Uterus (tissue), 4 donors: Measurements from ENCODE around the gene OR2B2. TPM values are rescaled to one million over a fixed set of nuclear protein-coding genes. Genes with fewer than 3 reads are reported as not detected.
A peak's percentile ranks its signal among the peaks of the same experiment; 100 is the strongest.

Source experiments
- DNase-seq, 2 donors: peaks; one replicate each; pipeline ENCODE4 v3.0.0-alpha.2; 2019 to 2020
- H3K27ac ChIP-seq, 2 donors: fragments of 200-600 bp; sonication (generic); 1 replicate in 1 of 2; 2 replicates in 1 of 2; pipeline ENCODE4 v1.5.1; 2016 to 2018
- H3K27me3 ChIP-seq, 2 donors: fragments of 200-600 bp; sonication (generic); one replicate each; pipeline ENCODE4 v1.5.1; 2018 to 2019; ENCODE audit warnings: control low read depth in 1 of 2
- H3K36me3 ChIP-seq, 2 donors: fragments of 200-600 bp; sonication (generic); one replicate each; pipeline ENCODE4 v1.5.1; 2019; ENCODE audit warnings: control low read depth in 1 of 2
- H3K4me1 ChIP-seq, 2 donors: fragments of 200-600 bp; sonication (generic); one replicate each; pipeline ENCODE4 v1.5.1; 2018 to 2019; ENCODE audit warnings: control low read depth in 1 of 2
- H3K4me3 ChIP-seq, 2 donors: fragments of 200-600 bp; sonication (generic); 1 replicate in 1 of 2; 2 replicates in 1 of 2; pipeline ENCODE4 v1.5.1; 2018 to 2019; ENCODE audit warnings: mild to moderate bottlenecking in 1 of 2
- H3K9me3 ChIP-seq, 2 donors: fragments of 200-600 bp; sonication (generic); one replicate each; pipeline ENCODE4 v1.5.1; 2019; ENCODE audit warnings: control low read depth in 1 of 2
- CTCF ChIP-seq, 4 experiments: fragments of 200-600 bp in 2 of 4; fragments of 450-650 bp in 2 of 4; sonication (generic) in 2 of 4; IDR thresholded peaks; one replicate each; pipeline ENCODE4 v1.5.1; 2016 to 2019; ENCODE audit warnings: antibody characterized with exemption in 4 of 4, mild to moderate bottlenecking in 2 of 4, moderate library complexity in 1 of 4
- POLR2A ChIP-seq, 2 donors: fragments of 450-650 bp; IDR thresholded peaks; one replicate each; pipeline ENCODE4 v1.6.1; 2016; ENCODE audit warnings: antibody characterized with exemption in 2 of 2, mild to moderate bottlenecking in 1 of 2, moderate library complexity in 1 of 2
- intact Hi-C: fragments of 100-400 bp; cut with DNase I; formaldehyde crosslinking; loops from one replicate; pipeline ENCODE4 v1.15.1; 2023; ENCODE audit warnings: low total_unique reads
- total RNA-seq, 4 donors: library from RNA; depleted of rRNA in 3 of 4; stranded (reverse); fragments of >200 nt in 3 of 4; gene quantifications; one replicate each; pipeline versions ENCODE4 v1.1.0 to v1.2.4, GENCODE V29; 2014 to 2023
- donor health status: DM: yes; HTN: yes; CAD: no.

The OR2B2 gene
- total RNA-seq, 4 donors from 2014 or later = not detected

- DNase-seq = no peak
- H3K9me3 ChIP-seq = no peaks in the 10 kb centered on the region
- no peaks in the 10 kb centered on the region for H3K36me3 ChIP-seq
- H3K27ac ChIP-seq = no peak overlapping the region
- peaks cover 0 to 5% of the 10 kb centered on the region in 2 donors for H3K4me1 ChIP-seq
- no peak for TF ChIP-seq POLR2A (IDR thresholded peaks at IDR 0.05)
- TF ChIP-seq CTCF (IDR thresholded peaks at IDR 0.05) = no peak
- peaks cover 9 to 17% of the 10 kb centered on the region in 2 donors for H3K27me3 ChIP-seq
- no peak overlapping the region for H3K4me3 ChIP-seq
- intact Hi-C loops = loop anchor here (10.0 kb wide), 1 partner anchor 122 kb away; no protein-coding TSS in a partner anchor
Observed at GRCh38 chr6:27896398-27896796, 15.8 kb downstream of the OR2B2 start.

- peaks cover 14 to 30% of the 10 kb centered on the region in 2 donors for H3K27me3 ChIP-seq
- peak overlapping the region; percentile 67 to 68 for H3K4me3 ChIP-seq
- peaks cover 0 to 5% of the 10 kb centered on the region in 2 donors for H3K4me1 ChIP-seq
- H3K36me3 ChIP-seq = no peaks in the 10 kb centered on the region
- H3K9me3 ChIP-seq = no peaks in the 10 kb centered on the region
- TF ChIP-seq POLR2A (IDR thresholded peaks at IDR 0.05) = no peak
- peak; percentile 81 to 89 (median 84) for TF ChIP-seq CTCF (IDR thresholded peaks at IDR 0.05)
- peak overlapping the region; percentile 90 to 93 for H3K27ac ChIP-seq
- intact Hi-C loops = loop anchor here (10.0 kb wide), 1 partner anchor 120 kb away; no protein-coding TSS in a partner anchor
- DNase-seq = peak; percentile 47 to 68
Observed at GRCh38 chr6:27894839-27895762, 17.1 kb downstream of the OR2B2 start.

- Histone ChIP-seq H3K4me1 (peaks cover 0 to 5% of the 10 kb centered on the region in 2 donors), H3K27ac (peak overlapping the region; percentile 90 to 93), H3K4me3 (peak overlapping the region; percentile 67 to 68), H3K36me3 (no peaks in the 10 kb centered on the region), H3K9me3 (no peaks in the 10 kb centered on the region), H3K27me3 (peaks cover 22 to 40% of the 10 kb centered on the region in 2 donors)
- peak; percentile 84 to 91 for DNase-seq
- no peak for TF ChIP-seq POLR2A (IDR thresholded peaks at IDR 0.05)
- TF ChIP-seq CTCF (IDR thresholded peaks at IDR 0.05) = peak in 1 of 4 experiments; percentile 4
- intact Hi-C loops = loop anchor here (10.0 kb wide), 1 partner anchor 119 kb away; no protein-coding TSS in a partner anchor
Observed at GRCh38 chr6:27893836-27894807, 18.1 kb downstream of the OR2B2 start.

- H3K36me3 ChIP-seq = no peaks in the 10 kb centered on the region
Observed at GRCh38 chr6:27893059-27893835, 18.9 kb downstream of the OR2B2 start.

More at GRCh38 chr6:27893059-27893835, 18.9 kb downstream of the OR2B2 start:
- peak overlapping the region in 1 of 2 donors; percentile 93 for H3K27ac ChIP-seq
- TF ChIP-seq CTCF (IDR thresholded peaks at IDR 0.05) (no peak), POLR2A (IDR thresholded peaks at IDR 0.05) (peak; percentile 27 to 71)
- intact Hi-C loops = loop anchor here (10.0 kb wide), 1 partner anchor 118 kb away; no protein-coding TSS in a partner anchor
- H3K27me3 ChIP-seq = peaks cover 22 to 42% of the 10 kb centered on the region in 2 donors
- H3K9me3 ChIP-seq = no peaks in the 10 kb centered on the region
- peak overlapping the region; percentile 67 to 68 for H3K4me3 ChIP-seq
- peaks cover 0 to 5% of the 10 kb centered on the region in 2 donors for H3K4me1 ChIP-seq
- DNase-seq = peak; percentile 28 to 42
